OCI-LY3 (cell line): ENCODE results near the gene TMEM53.

Experiments
- EZH2phosphoT487 ChIP-seq: fragments of 200-600 bp; shearing (Covaris generic); IDR thresholded peaks from 2 replicates; pipeline ENCODE4 v1.6.1; 2018; ENCODE audit warnings: antibody characterized with exemption, mixed run types, low read depth
- TF ChIP-seq, protein P1 (sequence below): fragments of 200-600, 300-600 bp; sonication (generic); IDR thresholded peaks from 2 replicates; pipeline ENCODE4 v1.5.1; 2014; ENCODE audit warnings: antibody characterized with exemption, low read length, low read depth

DNA sequence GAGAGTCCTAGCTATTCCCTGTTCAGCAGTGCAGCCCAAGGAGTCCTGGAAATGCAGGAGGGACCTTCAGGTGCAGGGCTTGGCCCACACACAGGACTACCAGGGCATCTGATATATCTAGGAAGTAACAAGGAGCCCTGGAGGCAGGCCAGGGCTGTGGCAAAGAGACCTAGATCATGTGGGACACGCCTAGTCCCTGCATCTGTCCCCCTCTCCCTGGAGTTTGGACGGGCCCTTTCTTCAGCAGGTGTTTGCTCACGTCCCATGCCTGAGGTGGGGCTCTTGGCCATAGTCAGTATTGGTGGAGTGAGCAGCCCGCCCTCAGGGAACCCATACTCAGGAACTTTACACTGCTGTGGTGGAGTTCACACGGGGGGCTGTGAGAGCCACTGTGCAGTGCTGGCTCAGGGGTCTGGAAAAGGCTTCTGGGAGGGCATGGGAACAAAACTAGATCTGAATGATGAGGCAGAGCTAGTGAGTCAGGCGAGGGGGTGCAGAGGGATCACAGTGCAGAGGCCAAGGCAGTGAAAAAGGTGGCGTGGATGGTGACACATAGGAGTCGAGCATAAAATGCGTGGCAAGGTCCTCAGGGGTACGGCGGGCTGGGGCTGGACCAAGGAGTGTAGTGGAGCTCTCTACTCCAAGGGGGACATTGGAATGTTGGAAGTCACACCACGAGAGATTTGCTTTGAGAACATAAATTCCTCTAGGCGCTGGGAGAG lies 25.6 kb downstream of the TMEM53 start:
- TF ChIP-seq, protein P1, sequence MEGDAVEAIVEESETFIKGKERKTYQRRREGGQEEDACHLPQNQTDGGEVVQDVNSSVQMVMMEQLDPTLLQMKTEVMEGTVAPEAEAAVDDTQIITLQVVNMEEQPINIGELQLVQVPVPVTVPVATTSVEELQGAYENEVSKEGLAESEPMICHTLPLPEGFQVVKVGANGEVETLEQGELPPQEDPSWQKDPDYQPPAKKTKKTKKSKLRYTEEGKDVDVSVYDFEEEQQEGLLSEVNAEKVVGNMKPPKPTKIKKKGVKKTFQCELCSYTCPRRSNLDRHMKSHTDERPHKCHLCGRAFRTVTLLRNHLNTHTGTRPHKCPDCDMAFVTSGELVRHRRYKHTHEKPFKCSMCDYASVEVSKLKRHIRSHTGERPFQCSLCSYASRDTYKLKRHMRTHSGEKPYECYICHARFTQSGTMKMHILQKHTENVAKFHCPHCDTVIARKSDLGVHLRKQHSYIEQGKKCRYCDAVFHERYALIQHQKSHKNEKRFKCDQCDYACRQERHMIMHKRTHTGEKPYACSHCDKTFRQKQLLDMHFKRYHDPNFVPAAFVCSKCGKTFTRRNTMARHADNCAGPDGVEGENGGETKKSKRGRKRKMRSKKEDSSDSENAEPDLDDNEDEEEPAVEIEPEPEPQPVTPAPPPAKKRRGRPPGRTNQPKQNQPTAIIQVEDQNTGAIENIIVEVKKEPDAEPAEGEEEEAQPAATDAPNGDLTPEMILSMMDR: no peak
- no peak for TF ChIP-seq EZH2phosphoT487
